Stomach (tissue), 4 donors: ENCODE results near the gene PPP4R3A.

ENCODE experiments used
- CTCF ChIP-seq, 7 experiments: fragments of 450-650 bp in 4 of 7; fragments of 200-600 bp in 3 of 7; sonication (generic) in 3 of 7; IDR thresholded peaks; one replicate each; pipeline ENCODE4 v1.5.1; 2016 to 2019; ENCODE audit warnings: antibody characterized with exemption in 7 of 7, control low read depth in 2 of 7, mild to moderate bottlenecking in 1 of 7
- EP300 ChIP-seq: sonication (generic); formaldehyde crosslinking; IDR thresholded peaks from one replicate; pipeline ENCODE4 v1.6.1; 2017; ENCODE audit warnings: antibody characterized with exemption

DNA sequence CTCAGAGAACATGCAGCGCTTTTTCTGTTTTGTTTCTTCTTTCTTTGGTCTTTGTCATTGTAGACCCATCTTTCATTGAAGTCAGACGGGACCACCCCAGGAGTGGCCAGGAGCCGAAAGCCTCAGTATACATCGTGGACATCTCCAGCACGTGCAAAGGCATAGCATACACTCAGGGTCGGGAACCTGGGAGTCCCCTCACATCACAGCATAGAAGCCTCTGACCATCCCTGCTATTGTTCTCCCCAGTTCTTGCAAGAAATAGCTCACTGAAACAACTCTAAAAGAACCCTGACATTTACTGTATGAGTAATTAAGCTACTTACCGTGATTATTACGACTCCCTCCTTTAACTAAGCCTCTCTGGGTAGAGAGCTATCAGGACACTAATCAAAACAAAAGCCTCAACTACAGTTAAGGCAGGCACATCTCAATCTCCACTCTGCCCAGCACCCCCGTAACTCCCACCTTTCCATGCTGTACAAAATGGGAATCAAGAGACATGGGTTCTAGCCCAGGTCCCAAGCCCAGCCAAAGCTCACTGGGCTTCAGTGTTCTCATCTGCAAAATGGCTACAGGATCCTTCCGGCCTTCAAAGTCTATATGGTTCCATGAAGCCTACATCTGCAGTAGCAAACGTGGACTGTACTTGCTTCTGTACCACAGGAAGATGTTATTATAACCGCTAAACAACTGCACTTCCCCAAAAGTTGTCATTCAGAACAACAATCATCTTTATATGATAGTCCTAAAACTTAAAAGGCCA lies 99.2 kb downstream of the PPP4R3A start:
- TF ChIP-seq EP300 (no peak), CTCF (IDR thresholded peaks at IDR 0.05) (no peak)
